Endothelial cell of umbilical vein (primary cell): ENCODE results near the gene GAK.

Experiments used
- CTCF ChIP-seq, 2 donors: IDR thresholded peaks; 1 replicate in 1 of 2; 2 replicates in 1 of 2; pipeline ENCODE4 v1.5.1; 2011; ENCODE audit warnings: low read length in 2 of 2, mild to moderate bottlenecking in 2 of 2, moderate library complexity in 2 of 2, control low read depth in 1 of 2, inconsistent platforms in 1 of 2, low read depth in 1 of 2; ENCODE audit not compliant: insufficient read depth in 1 of 2; ENCODE audit errors: extremely low read depth in 1 of 2
- POLR2A ChIP-seq: IDR thresholded peaks from 2 replicates; pipeline ENCODE4 v1.6.1; 2012; ENCODE audit warnings: low read depth, mild to moderate bottlenecking, control low read depth, low read length

GRCh38 chr4:825971-826330, 106.2 kb downstream of the GAK start, which contains the start of gene CPLX1:
- TF ChIP-seq POLR2A = no peak
- no peak for TF ChIP-seq CTCF (IDR thresholded peaks at IDR 0.05; ENCODE audit: extremely low read depth in 1 of 2, insufficient read depth in 1 of 2, low read depth in 1 of 2, low read length in 2 of 2)
